OCI-LY3 (cell line): Measurements from ENCODE around the gene KCNIP1.

Source experiments
- EZH2phosphoT487 ChIP-seq: fragments of 200-600 bp; shearing (Covaris generic); IDR thresholded peaks from 2 replicates; pipeline ENCODE4 v1.6.1; 2018; ENCODE audit warnings: antibody characterized with exemption, mixed run types, low read depth
- TF ChIP-seq, protein P1 (sequence below): fragments of 200-600, 300-600 bp; sonication (generic); IDR thresholded peaks from 2 replicates; pipeline ENCODE4 v1.5.1; 2014; ENCODE audit warnings: antibody characterized with exemption, low read length, low read depth

- TF ChIP-seq, protein P1, sequence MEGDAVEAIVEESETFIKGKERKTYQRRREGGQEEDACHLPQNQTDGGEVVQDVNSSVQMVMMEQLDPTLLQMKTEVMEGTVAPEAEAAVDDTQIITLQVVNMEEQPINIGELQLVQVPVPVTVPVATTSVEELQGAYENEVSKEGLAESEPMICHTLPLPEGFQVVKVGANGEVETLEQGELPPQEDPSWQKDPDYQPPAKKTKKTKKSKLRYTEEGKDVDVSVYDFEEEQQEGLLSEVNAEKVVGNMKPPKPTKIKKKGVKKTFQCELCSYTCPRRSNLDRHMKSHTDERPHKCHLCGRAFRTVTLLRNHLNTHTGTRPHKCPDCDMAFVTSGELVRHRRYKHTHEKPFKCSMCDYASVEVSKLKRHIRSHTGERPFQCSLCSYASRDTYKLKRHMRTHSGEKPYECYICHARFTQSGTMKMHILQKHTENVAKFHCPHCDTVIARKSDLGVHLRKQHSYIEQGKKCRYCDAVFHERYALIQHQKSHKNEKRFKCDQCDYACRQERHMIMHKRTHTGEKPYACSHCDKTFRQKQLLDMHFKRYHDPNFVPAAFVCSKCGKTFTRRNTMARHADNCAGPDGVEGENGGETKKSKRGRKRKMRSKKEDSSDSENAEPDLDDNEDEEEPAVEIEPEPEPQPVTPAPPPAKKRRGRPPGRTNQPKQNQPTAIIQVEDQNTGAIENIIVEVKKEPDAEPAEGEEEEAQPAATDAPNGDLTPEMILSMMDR: no peak
- no peak for TF ChIP-seq EZH2phosphoT487
These were observed 30.4 kb downstream of the KCNIP1 start for GRCh38 chr5:170534177-170534576.
